Measurements from ENCODE around the gene ANKRD33B.

Gene ANKRD33B

DNA sequence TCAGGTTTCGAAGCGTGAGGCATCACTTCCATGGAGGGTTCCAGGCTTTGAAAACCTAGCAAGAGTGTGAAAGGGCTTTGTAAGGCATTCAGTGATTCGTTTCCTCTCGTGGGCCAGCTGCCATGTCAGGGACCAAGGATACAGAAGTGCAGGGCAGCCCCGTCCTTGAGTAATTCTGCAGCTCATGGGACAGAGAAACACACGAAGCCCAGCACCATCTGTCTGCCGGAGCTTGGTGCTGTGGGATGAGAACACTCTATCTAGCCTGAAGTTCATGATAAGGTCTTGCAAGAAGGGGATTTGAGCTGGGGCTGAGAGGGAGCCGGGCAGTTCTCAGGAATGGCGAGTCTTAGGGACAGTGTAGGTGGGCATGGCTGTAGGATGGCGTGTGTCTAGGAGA lies 55.8 kb downstream of the ANKRD33B start:
- Histone ChIP-seq H3K9me3 (no peaks in the 10 kb centered on the region), H3K36me3 (no peaks in the 10 kb centered on the region), H3K4me3 (ENCODE audit: low read depth in 1 of 2, low read length in 1 of 2) (no peak overlapping the region), H3K27ac (peak overlapping the region; percentile 62), H3K4me1 (ENCODE audit: control insufficient read depth in 1 of 2, insufficient read depth in 1 of 2, low read depth in 1 of 2, low read length in 1 of 2) (peaks cover 31 to 42% of the 10 kb centered on the region in 2 experiments), H3K27me3 (no peaks in the 10 kb centered on the region)
- TF ChIP-seq, protein P1, sequence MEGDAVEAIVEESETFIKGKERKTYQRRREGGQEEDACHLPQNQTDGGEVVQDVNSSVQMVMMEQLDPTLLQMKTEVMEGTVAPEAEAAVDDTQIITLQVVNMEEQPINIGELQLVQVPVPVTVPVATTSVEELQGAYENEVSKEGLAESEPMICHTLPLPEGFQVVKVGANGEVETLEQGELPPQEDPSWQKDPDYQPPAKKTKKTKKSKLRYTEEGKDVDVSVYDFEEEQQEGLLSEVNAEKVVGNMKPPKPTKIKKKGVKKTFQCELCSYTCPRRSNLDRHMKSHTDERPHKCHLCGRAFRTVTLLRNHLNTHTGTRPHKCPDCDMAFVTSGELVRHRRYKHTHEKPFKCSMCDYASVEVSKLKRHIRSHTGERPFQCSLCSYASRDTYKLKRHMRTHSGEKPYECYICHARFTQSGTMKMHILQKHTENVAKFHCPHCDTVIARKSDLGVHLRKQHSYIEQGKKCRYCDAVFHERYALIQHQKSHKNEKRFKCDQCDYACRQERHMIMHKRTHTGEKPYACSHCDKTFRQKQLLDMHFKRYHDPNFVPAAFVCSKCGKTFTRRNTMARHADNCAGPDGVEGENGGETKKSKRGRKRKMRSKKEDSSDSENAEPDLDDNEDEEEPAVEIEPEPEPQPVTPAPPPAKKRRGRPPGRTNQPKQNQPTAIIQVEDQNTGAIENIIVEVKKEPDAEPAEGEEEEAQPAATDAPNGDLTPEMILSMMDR (IDR thresholded peaks at IDR 0.05): no peak

- TF ChIP-seq, protein P1 (IDR thresholded peaks at IDR 0.05): no peak
- Histone ChIP-seq H3K27me3 (no peaks in the 10 kb centered on the region), H3K9me3 (no peaks in the 10 kb centered on the region), H3K27ac (peak overlapping the region; percentile 66), H3K4me3 (ENCODE audit: low read depth in 1 of 2, low read length in 1 of 2) (no peak overlapping the region), H3K4me1 (ENCODE audit: control insufficient read depth in 1 of 2, insufficient read depth in 1 of 2, low read depth in 1 of 2, low read length in 1 of 2) (peaks cover 38 to 49% of the 10 kb centered on the region in 2 experiments), H3K36me3 (no peaks in the 10 kb centered on the region)
Observed at GRCh38 chr5:10620346-10620745, 56.5 kb downstream of the ANKRD33B start.

DNA sequence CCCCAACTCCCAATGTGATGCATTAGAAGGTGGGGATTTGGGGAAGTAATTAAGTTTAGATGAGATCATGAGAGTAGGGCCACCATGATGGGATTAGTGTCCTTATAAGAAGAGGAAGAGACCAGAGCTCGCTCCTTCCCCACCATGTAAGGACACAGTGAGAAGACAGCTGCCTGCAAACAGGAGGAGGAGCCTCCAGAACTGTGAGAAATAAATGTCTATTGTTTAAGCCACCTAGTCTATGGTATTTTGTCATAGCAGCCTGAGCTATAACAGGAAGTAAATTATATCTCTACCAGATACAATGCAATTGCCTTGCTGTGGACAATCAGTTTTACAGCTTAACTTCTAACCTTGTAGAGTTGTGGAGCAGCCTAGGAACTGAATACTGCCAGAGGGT lies 58.0 kb downstream of the ANKRD33B start:
- Histone ChIP-seq H3K4me1 (ENCODE audit: control insufficient read depth in 1 of 2, insufficient read depth in 1 of 2, low read depth in 1 of 2, low read length in 1 of 2) (peaks cover 53 to 63% of the 10 kb centered on the region in 2 experiments), H3K27ac (peak overlapping the region; percentile 66), H3K36me3 (no peaks in the 10 kb centered on the region), H3K9me3 (no peaks in the 10 kb centered on the region), H3K27me3 (no peaks in the 10 kb centered on the region), H3K4me3 (ENCODE audit: low read depth in 1 of 2, low read length in 1 of 2) (no peak overlapping the region)
- TF ChIP-seq, protein P1 (IDR thresholded peaks at IDR 0.05): no peak

DNA sequence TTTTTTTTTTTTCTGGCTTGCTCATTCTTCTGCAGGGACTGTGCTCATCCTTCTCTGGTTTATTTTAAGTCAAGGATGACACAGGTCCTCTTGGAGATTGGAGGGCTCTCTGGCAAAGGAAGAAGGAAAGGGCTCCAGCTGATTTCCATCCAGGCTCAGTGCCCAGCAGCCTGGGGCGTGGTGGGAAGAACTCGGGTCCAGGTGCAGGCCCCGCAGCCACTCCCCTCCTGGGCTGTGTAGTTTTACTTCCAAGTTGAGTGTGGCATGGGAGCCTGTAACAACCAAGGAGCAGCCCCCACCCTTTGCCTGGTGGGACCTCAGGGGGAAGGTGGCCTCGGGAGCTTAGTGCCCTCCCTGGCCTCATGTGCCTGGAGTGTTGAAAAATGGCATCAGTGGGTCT lies 58.9 kb downstream of the ANKRD33B start:
- TF ChIP-seq, protein P1 (IDR thresholded peaks at IDR 0.05): no peak
- Histone ChIP-seq H3K36me3 (no peaks in the 10 kb centered on the region), H3K27ac (peak overlapping the region; percentile 66), H3K4me3 (ENCODE audit: low read depth in 1 of 2, low read length in 1 of 2) (no peak overlapping the region), H3K4me1 (ENCODE audit: control insufficient read depth in 1 of 2, insufficient read depth in 1 of 2, low read depth in 1 of 2, low read length in 1 of 2) (peaks cover 63 to 73% of the 10 kb centered on the region in 2 experiments), H3K9me3 (no peaks in the 10 kb centered on the region), H3K27me3 (no peaks in the 10 kb centered on the region)

GRCh38 chr5:10623305-10623910 lies 59.5 kb downstream of the ANKRD33B start:
- TF ChIP-seq, protein P1 (IDR thresholded peaks at IDR 0.05): no peak
- peak overlapping the region; percentile 66 for H3K27ac ChIP-seq
- H3K4me1 ChIP-seq (ENCODE audit: control insufficient read depth in 1 of 2, insufficient read depth in 1 of 2, low read depth in 1 of 2, low read length in 1 of 2): peaks cover 64 to 78% of the 10 kb centered on the region in 2 experiments

More at GRCh38 chr5:10623305-10623910, 59.5 kb downstream of the ANKRD33B start:
- Histone ChIP-seq H3K27me3 (no peaks in the 10 kb centered on the region), H3K4me3 (ENCODE audit: low read depth in 1 of 2, low read length in 1 of 2) (no peak overlapping the region), H3K36me3 (no peaks in the 10 kb centered on the region), H3K9me3 (no peaks in the 10 kb centered on the region)
